GM19463 (cell line): Measurements from ENCODE around the gene VWA8.
A peak's percentile ranks its signal among the peaks of the same experiment; 100 is the strongest.

Experiments used
- ATAC-seq: cut with Tn5 transposase; IDR thresholded peaks from one replicate; pipeline ENCODE4 v1.9.1; 2021; ENCODE audit warnings: mild to moderate bottlenecking, moderate library complexity; ENCODE audit not compliant: unreplicated experiment

The VWA8 gene

DNA sequence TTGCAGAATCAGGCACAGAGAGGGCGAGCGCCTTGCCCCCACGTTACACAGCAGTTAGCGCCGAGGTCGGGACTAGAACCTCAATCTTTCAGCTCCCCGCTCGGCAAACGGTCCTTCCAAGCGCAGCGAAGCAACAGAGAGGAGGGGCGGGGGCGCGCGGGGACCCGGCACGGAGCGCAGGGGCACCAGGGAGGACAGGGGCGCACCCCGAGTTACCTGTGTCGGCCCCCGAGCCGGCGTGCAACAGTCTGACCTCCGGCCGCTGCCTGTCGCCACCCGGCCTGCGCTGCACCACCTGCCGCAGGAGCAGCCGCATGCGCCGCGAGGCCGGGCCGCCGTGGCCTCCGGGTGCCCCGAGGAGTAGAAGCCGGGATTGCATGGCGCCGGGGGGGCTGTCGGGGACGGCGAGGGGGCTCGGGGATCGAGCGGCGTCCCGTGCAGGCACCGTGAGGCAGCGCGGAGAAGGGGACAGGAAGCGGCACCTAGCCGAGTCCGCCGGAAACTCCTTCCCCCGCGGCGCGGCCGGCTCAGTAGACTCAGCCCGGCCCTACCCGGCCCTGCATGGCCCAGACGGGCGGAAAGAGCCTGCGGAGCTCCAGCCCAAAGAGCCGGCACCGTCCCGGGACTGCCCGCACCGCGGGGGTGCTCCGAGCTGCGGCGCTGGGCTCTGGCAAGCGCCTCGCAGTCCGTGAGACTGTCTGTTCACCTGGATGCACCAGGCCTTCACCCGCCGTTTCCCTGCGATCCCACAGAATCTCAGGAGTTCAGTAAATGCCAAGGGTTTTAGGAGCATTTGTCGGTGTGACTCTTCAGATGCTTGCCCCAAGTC, at the start of gene VWA8:
VWA8 (minus strand) TSS at position 473 of the 829 bp plus-strand sequence; CDS start at position 379, 94 bp downstream.
- peak; percentile 91 for ATAC-seq

DNA sequence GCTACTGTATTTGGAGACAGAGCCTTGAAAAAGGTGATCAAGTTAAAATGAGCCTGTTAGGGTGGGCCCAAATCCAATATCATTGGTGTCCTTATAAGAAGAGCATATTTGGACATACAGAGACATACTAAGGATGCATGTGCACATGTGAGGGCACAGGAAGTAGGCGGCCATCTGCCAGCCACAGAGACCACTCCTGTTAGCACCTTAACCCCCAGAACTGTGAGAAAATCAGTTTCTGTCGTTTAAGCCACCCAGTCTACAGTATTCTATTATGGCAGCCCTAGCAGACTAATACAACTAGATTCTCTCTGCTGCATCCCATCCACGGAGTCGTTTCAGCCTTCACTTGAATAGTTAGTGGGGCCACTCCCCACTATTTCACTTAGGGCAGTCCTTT, 48.1 kb upstream of the VWA8 start:
- no peak for ATAC-seq

DNA sequence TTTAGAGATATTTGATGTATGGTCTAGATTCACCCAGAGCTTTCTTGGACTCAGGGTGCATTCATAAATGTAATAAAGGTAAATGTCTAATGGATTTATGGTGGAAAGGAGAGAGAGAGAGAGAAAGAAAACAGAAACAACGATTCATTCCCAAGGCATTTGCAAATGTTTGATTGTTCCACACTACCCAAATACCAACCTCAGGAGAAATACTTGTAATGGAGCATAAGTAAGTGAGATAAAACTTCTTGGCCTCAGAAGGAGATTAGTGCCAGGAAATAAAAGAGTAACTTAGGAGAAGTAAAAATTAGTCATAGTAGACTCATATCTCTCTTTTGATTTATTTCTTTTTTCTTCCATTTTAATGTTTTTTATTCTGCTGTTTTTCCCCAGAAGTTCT, 46.9 kb upstream of the VWA8 start:
- ATAC-seq, result no peak

DNA sequence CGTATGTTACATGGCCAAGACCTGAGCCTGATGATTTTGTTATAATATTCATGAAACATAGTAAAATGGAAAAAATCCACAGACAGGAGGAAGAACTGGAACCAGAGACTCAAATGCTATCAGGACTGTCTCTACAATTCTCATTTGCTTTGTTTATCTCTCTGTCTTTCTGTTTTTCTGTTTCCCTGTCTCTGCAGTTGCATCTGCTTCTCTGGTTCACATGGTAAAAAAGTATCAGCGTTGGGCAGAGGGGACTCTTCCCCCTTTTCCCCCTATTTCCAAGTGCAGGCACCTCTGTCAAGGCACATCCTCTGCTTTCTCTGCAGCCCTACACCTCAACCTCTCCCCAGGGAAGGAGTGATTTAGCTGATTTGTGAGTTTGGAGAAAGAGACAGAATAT, 41.2 kb upstream of the VWA8 start:
- ATAC-seq, result no peak

DNA sequence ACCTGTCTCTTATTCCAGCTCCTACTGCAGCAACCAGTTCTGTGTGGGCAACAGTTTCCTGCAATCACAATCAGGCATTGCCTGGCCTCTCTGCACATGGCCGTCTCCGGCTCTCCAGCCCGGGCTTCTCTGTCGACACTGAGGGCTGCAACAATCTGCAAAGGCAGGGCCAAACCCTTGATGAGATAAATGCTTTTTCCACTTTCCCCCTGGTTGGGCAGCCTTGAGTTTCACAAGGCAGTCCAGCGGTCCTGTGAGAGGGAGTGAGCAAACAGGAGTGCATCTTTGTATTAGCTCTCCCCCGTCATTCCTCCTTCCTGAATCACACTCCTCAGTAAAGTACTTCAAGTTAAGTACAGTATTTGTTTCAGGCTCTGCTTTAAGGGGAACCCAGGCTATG, 40.7 kb upstream of the VWA8 start:
- ATAC-seq, result no peak

DNA sequence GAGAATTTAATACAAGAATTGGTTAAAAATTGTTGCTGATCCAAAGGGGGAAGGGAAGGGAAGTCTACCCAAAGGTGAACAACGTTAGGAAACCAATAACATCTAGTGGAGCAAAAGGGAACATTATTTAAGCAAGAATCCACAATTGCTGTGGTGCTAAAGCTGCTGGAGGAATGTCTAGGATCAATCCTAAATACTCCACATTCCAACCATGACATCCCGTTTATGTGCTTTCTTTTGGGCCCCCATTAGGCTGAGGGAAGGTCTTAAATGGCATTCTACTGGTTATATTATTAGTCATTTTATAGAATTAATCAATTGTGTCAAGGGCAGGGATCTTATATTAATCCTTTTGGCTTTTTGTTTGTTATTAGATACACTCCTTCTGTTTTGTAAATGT, 39.9 kb upstream of the VWA8 start:
- ATAC-seq, result no peak

DNA sequence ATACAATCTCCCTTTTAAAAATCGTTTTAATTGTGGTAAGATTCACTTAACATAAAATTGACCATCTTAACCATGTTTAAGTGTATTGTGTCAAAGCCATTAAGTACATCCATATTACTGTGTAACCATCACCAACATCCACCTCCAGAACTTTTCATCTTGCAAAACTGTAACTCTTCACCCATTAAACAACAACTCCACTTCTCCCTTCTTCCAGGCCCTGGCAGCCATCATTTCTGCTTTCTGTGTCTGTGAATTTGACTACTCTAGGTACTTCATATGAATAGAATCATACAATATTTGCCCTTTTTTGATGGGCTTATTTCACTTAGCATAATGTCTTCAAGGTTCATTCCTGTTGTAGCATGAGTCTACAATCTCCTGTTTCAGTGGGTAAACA, 36.5 kb upstream of the VWA8 start:
- ATAC-seq, result no peak

DNA sequence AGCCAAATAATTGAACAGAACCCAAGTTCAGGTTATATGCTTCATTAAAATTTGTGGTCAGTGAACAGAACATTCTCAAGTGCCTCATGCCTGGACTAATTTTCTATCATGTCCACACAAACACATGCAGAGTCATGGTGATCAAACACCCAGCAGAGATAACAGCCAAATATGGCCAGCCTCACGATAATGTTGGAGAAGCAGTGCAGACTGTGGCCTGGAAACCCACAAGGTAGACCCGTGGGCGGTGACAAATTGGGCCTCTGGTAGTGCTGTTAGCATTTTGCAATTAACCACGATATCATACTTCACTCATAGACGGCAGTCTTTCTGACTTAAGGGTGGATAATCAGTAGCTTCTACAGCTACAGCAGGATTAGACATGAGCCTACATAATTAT, 35.0 kb upstream of the VWA8 start:
- no peak for ATAC-seq

DNA sequence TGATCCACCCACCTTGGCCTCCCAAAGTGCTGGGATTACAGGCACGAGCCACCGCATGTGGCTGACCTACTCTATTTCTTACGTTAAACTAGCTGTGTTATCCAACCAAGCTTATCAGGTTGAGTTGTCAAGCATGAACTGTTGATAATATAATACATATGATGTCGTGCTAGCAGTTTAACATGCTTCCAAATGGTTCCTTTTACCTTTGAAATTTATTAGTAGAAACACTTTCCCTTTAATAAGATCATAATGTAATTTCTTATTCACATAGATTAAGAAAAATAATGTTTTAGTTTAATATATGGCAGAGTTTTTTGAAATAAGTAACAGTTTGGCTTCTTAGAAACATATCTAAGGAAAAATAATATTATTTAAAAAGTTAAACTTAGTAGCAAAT, 34.4 kb upstream of the VWA8 start:
- no peak for ATAC-seq

DNA sequence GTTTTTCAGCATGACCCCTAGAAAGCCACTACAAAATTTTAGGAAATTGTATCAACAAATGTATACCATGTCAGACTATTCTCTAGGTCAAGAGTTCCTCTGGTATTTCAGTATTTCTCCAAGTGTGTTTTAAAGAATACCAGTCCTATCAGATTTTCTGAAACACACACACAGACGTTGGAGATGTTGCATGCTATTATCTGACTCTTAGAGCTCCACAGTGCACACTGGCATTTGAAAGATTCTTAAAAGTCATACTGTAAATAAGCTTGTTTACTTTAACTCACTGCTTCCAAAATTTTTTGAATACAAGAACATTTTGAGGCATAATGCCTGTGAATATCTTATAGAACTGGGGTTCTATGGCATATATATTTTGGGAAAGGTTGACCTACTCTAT, 33.8 kb upstream of the VWA8 start:
- no peak for ATAC-seq

DNA sequence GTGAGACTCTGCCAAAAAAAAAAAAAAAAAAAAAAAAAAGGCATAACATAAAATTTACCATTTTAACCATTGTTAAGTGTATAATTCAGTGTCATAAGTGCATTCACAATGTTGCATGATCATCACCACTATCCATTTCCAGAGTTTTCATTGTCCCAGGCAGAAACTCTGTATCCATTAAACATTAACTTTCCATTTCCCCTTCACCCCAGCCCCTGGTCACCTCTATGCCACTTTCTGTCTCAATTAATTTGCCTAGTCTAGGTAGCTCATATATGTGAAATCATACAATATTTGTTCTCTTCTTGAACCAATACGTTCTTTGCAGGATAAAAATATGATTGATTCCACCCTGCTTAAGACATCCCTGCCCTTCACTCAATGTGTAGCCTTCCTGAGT, 31.0 kb upstream of the VWA8 start:
- no peak for ATAC-seq

DNA sequence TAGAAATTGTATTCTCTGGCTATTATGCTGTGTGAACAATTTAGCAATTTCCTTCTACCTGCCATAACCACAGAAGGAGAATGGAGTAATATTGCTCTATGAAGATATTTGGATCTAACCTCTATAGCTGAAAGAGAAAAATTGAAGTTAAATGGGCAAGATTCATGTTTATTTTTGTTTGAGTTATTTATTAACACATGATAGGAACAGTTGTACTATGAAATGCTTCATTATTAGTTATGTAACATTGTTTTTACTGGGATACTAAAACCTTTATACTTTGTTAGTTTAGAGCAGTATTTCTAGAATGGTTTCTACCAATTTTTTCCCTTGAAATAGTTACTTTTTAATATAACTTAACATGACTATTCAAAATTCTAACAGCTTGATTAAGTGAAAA, 27.3 kb upstream of the VWA8 start:
- ATAC-seq, result no peak

DNA sequence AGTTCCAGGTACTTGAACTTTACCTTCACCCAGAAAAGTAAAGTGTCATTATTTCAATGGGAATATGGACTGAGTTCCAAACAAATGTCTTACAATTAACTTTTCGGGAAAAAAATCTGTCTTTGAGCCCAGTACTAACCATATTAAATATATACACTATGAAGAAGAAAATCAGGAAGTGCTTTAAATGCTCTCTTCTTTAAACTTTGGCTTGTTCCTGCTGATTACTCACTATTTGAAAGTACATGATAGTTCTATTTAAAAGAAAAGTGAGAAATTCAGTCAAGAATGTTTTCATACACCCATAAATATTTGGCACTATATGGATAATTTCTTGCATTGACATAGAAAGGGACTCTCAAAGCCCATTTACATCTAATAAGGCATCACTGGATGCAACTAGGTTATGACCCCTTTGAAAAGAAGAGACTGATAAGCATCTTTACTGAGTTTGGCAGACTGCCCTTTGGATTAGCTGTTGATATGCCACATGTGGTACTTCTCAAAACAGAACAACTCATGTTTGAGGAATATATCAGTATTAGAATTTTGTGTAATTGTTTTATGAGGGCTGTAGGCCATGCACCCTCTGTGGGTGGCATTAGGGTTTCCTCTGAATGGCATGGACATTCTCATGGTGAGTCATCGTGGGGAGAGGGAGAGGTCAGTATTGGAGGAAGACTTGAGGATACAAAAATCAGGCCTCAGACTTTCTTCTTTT, 25.0 kb upstream of the VWA8 start:
- ATAC-seq, result no peak

DNA sequence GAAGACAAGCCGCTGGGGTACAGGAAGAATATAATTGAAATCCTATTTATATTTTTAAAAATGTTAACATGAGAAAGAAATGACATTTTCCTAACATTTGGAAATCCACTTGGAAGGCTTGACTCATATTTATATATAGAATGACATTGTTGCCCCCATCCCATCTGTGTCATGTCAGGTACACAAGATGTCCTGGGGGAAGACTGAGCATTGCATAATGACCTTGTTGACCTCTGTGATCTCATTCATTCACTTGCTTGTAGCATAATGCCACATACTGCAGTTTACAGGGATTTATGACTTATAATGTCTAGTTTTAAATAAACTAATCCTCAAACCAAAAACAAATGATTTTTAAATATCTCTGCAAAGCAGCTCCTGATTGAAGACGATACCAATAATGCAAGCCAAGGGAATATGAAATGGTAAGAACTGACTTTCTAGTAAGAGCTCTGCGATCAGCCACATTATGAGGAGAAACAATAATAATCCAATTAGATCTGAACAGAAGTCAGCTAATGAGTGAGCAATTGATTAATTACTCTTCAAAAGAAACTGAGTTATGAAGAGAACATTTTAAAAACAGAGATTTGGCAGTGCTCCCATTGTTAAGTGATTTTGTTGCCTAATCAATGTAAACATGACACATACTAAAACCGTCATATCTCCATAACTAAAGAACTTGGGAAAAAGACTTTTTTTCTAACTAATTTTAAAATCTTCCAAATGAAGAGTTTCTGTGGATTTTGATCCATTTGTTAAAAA, 21.2 kb upstream of the VWA8 start:
- ATAC-seq, result no peak

DNA sequence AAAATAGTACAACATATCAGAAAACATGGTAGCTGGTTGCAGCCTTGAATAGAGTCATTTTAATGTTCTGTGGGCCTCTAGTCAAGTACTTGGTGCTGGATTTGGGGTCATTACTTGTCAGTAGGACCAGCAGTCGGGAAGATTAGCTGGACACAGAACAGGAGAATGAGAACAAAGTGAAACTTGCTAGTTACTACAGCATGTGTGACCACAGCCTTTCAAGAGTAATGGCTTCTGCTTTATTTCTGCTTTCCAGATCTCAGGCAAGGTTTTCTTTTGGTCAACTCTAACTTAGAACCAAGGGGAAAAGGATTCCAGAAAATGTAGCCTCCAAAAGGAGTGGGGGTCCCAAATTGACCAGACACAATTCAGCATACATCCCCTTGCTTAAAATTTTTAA, 17.1 kb upstream of the VWA8 start:
- peak; percentile 45 for ATAC-seq

DNA sequence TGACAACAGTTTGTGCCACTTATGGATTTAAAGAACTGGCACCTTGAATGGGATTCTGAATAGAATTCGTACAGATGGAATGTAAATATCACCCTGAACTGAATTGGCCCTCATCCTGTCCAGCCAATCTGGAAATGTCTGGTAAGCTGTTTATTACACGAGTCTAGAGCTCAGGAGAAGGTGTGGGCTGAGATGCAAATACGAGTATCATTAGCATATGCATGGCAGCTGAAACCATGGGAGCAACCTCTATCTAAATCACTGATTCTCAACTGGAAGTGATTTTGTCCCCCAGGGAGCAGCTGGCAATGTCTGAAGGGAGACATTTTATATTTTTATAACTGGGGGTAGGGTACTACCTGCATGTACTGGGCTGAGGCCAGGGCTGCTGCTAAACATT, 15.6 kb upstream of the VWA8 start:
- no peak for ATAC-seq

DNA sequence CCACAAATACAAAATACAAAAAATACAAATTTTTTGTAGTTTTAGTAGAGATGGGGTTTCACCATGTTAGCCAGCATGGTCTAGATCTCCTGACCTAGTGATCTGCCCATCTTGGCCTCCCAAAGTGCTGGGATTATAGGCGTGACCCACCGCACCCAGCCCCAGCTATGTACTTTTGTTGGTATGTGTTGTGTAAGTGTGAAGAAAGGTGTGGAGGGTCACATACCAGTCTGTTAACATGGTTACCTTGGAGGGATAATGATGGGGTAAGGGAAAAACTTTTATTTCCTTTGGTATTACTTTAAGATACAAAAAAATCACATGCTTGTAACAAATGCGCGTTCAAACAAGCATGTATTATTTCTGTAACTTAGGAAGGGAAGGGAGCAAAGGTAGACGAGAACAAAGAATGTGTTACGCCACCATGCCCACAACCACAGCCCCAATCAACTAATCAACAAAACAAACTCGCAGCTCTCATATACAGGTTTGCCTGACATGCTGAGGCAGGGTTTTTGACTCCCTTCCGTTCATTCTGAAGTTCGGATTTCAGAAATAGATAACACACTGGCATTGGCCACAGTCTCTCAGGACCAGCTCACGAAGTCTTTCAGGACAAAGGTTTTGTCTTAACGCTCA, 13.5 kb upstream of the VWA8 start:
- no peak for ATAC-seq

DNA sequence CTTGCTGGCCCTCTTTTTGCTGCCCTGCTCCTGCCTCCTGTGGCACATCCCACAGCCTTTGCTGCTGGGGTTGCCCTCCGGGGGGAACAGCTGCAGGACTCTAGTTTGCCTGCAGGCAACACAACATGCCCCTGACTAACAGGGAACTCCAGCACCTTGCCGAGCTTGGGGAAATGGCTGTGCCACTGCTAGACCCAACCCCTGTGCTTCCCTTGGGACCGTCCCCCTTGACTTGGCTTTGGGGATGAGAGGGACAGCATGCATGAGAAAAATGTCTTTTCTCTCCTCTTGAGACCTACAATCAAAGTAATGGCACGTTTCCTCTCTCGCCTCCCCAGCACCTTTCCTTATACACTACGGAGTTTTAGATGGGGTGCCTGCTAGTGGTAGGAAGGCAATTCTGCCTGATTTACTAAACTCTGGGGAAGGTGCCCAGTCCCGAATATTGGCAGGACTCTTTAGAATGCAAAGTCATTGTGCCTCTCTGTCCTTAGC, 12.4 kb upstream of the VWA8 start:
- no peak for ATAC-seq

DNA sequence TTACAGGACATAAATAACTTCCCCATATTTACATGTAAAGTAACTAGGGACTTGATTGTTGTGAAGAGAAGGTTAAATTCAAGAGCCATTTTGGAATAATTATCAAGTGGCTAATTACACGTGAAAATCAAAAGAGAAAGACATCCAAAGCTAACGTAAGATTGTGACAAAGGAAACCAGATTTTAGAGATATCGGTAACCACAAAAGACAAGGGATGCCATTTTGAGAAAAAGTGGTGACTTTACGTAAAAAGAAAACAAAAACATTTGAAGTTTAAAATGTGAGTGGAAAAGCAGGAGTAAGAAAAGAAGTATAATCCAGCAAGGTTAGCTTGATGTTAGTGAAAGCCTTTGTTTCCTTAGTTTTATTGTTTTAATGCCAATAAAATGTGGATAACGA, 10.9 kb upstream of the VWA8 start:
- no peak for ATAC-seq

DNA sequence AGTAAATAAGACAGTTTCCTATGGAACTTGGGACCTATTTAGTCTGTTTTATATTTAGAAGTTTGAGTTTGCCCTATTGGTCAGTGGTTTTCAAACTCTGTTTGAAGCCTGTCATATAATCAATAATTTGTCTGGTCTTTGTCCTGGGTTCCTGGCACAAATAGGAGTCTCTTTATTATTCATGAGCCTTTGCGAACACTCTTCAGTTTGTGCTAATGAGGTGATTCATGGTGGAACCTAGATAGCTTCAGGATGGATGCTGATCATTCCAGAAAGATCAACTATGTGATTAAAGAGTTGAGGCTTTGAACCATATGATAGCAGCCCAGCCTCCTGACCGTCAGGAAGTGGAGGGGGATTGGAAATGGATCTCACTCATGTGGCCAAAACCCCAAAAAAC, 10.0 kb upstream of the VWA8 start:
- no peak for ATAC-seq

DNA sequence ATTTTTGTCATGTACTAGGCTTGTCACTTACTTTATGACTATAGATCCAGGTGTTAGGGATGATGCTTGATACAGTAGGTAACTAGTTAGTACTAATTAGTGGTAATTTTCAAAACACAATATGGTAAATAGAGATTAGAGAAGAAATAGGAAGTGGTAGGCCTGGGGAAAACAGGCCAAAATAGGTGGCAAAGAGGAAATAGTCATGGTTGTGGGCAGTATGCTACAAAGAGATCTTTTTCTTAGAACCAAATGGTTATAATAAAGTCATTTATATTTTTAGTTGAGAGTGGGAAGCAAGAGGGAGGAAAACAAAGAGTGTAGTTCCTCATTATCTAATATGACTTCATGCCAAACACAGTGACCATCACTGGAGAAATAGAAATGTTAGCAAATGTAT, 9.1 kb upstream of the VWA8 start:
- ATAC-seq, result no peak
